WTC11 (cell line): ENCODE results near the gene PRDM2. TPM values are rescaled to one million over a fixed set of nuclear protein-coding genes. Genes with fewer than 3 reads are reported as not detected.

ENCODE experiments used
- ATAC-seq: fragments of 200-7000 bp; cut with Tn5 transposase; 2 replicates; pipeline ENCODE4 v1.10.0; 2021; ENCODE audit warnings: mild to moderate bottlenecking, moderate library complexity
- CTCF ChIA-PET: fragments of 300-600 bp; sonication (Branson Sonifier 250); formaldehyde crosslinking; loops from one replicate; lab custom pipeline; 2021; ENCODE audit warnings: antibody characterized with exemption; lab: Charles Lee
- POLR2A ChIA-PET: fragments of 350-600 bp; sonication (Branson Sonifier 250); formaldehyde crosslinking; loops from one replicate; lab custom pipeline; 2021; ENCODE audit warnings: antibody characterized with exemption; lab: Charles Lee
- DNase-seq: peaks from one replicate; pipeline ENCODE4 v3.0.0; 2021; ENCODE audit warnings: low spot score
- H3K27ac Mint-ChIP-seq: 2 replicates; pipeline ENCODE4 v1.8.0; 2021; ENCODE audit warnings: mixed read lengths
- H3K27me3 Mint-ChIP-seq: 2 replicates; pipeline ENCODE4 v1.8.0; 2021; ENCODE audit warnings: low read depth, mild to moderate bottlenecking, moderate library complexity, mixed read lengths
- H3K36me3 Mint-ChIP-seq: 2 replicates; pipeline ENCODE4 v1.8.0; 2021; ENCODE audit warnings: mixed read lengths
- H3K4me1 Mint-ChIP-seq: 2 replicates; pipeline ENCODE4 v1.8.0; 2022; ENCODE audit warnings: mixed read lengths
- H3K4me3 Mint-ChIP-seq: 2 replicates; pipeline ENCODE4 v1.8.0; 2021; ENCODE audit warnings: mild to moderate bottlenecking, moderate library complexity, mixed read lengths
- H3K9me3 Mint-ChIP-seq: 2 replicates; pipeline ENCODE4 v1.8.0; 2021; ENCODE audit warnings: mixed read lengths
- ATF2 ChIP-seq: sonication (generic); formaldehyde crosslinking; IDR thresholded peaks from 2 replicates; pipeline ENCODE4 v1.8.1; 2022; ENCODE audit warnings: low read depth, missing genetic modification reagents, borderline replicate concordance
- CBFB ChIP-seq: sonication (generic); formaldehyde crosslinking; IDR thresholded peaks from 2 replicates; pipeline ENCODE4 v1.8.1; 2022; ENCODE audit warnings: mild to moderate bottlenecking, low read depth, missing genetic modification reagents
- ELF4 ChIP-seq: sonication (generic); formaldehyde crosslinking; IDR thresholded peaks from 2 replicates; pipeline ENCODE4 v1.8.1; 2022; ENCODE audit warnings: low read depth, mild to moderate bottlenecking, moderate library complexity, missing genetic modification reagents
- IRF2 ChIP-seq: sonication (generic); formaldehyde crosslinking; IDR thresholded peaks from 2 replicates; pipeline ENCODE4 v1.8.0; 2022; ENCODE audit warnings: low read depth, missing genetic modification reagents, borderline replicate concordance
- JAZF1 ChIP-seq: fragments of 250-450 bp; sonication (Bioruptor Pico); IDR thresholded peaks from 2 replicates; pipeline ENCODE4 v1.9.0; 2021; ENCODE audit warnings: moderate library complexity, mild to moderate bottlenecking, inconsistent platforms
- MXD4 ChIP-seq: fragments of 250-450 bp; sonication (Bioruptor Pico); IDR thresholded peaks from 2 replicates; pipeline ENCODE4 v1.8.0; 2021; ENCODE audit warnings: mild to moderate bottlenecking, moderate library complexity, borderline replicate concordance
- RORB ChIP-seq: fragments of 250-450 bp; sonication (Bioruptor Pico); IDR thresholded peaks from 2 replicates; pipeline ENCODE4 v1.9.0; 2021; ENCODE audit warnings: mild to moderate bottlenecking
- TCF7 ChIP-seq: sonication (generic); formaldehyde crosslinking; IDR thresholded peaks from 2 replicates; pipeline ENCODE4 v1.8.0; 2022; ENCODE audit warnings: mild to moderate bottlenecking, low read depth, missing genetic modification reagents, moderate library complexity
- ZMAT4 ChIP-seq: fragments of 250-450 bp; sonication (Bioruptor Pico); IDR thresholded peaks from 2 replicates; pipeline ENCODE4 v1.9.0; 2021; ENCODE audit warnings: mild to moderate bottlenecking
- ZNF219 ChIP-seq: sonication (generic); formaldehyde crosslinking; IDR thresholded peaks from 2 replicates; pipeline ENCODE4 v1.8.0; 2023; ENCODE audit warnings: missing genetic modification reagents, mild to moderate bottlenecking, borderline replicate concordance
- ZNF232 ChIP-seq: sonication (generic); formaldehyde crosslinking; IDR thresholded peaks from 2 replicates; pipeline ENCODE4 v1.8.0; 2022; ENCODE audit warnings: mild to moderate bottlenecking, missing genetic modification reagents
- ZNF281 ChIP-seq: sonication (generic); formaldehyde crosslinking; IDR thresholded peaks from 2 replicates; pipeline ENCODE4 v1.8.0; 2023; ENCODE audit warnings: mild to moderate bottlenecking, missing genetic modification reagents
- ZNF416 ChIP-seq: fragments of 250-450 bp; sonication (Bioruptor Pico); IDR thresholded peaks from 2 replicates; pipeline ENCODE4 v1.9.0; 2021; ENCODE audit warnings: mild to moderate bottlenecking, inconsistent platforms
- ZNF423 ChIP-seq: fragments of 250-450 bp; sonication (Bioruptor Pico); IDR thresholded peaks from 2 replicates; pipeline ENCODE4 v2.1.2; 2022; ENCODE audit warnings: mild to moderate bottlenecking, moderate library complexity
- total RNA-seq: library from RNA; stranded (reverse); gene quantifications from 3 replicates; pipeline ENCODE4 v1.2.3, GENCODE V29; 2021
- TF ChIP-seq, protein P1 (sequence below): sonication (generic); formaldehyde crosslinking; IDR thresholded peaks from 2 replicates; pipeline ENCODE4 v1.8.1; 2022; ENCODE audit warnings: mild to moderate bottlenecking, missing genetic modification reagents, moderate library complexity, borderline replicate concordance
- TF ChIP-seq, protein P2 (sequence below): sonication (generic); formaldehyde crosslinking; IDR thresholded peaks from 2 replicates; pipeline ENCODE4 v1.8.0; 2022; ENCODE audit warnings: mild to moderate bottlenecking, missing genetic modification reagents
- TF ChIP-seq, protein P3 (sequence below): fragments of 250-450 bp; sonication (Bioruptor Pico); IDR thresholded peaks from 2 replicates; pipeline ENCODE4 v2.1.2; 2022; ENCODE audit warnings: mild to moderate bottlenecking, moderate library complexity

The PRDM2 gene
- total RNA-seq, 1 experiment from 2014 or later: 25.0 TPM

DNA sequence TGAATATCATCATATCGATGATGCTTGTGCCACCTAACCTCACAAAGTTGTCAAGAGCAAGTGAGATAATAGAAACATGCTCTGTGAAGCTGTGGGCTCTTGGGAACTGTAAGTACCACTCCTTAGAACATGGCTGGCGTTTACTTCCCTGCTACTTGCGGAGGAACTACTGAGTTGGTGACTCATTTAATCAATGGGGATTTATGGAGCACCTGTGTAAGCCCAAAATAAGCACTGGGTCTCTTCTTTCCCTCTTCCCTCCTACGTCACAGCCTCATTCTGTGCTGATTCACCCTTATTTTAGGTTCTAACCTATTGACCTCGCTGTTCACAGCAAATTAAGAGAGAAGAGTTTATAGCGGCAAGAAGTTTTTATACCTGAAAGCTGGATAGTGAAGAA lies 52.9 kb downstream of the PRDM2 start (continued):
- no peak for TF ChIP-seq RORB (CRISPR knock-in tag)
- no peak for TF ChIP-seq ZNF219 (CRISPR knock-in tag)
- TF ChIP-seq ZNF281: no peak
- TF ChIP-seq, protein P1, sequence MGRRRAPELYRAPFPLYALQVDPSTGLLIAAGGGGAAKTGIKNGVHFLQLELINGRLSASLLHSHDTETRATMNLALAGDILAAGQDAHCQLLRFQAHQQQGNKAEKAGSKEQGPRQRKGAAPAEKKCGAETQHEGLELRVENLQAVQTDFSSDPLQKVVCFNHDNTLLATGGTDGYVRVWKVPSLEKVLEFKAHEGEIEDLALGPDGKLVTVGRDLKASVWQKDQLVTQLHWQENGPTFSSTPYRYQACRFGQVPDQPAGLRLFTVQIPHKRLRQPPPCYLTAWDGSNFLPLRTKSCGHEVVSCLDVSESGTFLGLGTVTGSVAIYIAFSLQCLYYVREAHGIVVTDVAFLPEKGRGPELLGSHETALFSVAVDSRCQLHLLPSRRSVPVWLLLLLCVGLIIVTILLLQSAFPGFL (CRISPR knock-in tag): no peak
- TF ChIP-seq, protein P2, sequence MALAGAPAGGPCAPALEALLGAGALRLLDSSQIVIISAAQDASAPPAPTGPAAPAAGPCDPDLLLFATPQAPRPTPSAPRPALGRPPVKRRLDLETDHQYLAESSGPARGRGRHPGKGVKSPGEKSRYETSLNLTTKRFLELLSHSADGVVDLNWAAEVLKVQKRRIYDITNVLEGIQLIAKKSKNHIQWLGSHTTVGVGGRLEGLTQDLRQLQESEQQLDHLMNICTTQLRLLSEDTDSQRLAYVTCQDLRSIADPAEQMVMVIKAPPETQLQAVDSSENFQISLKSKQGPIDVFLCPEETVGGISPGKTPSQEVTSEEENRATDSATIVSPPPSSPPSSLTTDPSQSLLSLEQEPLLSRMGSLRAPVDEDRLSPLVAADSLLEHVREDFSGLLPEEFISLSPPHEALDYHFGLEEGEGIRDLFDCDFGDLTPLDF (CRISPR knock-in tag): no peak
- no peak for TF ChIP-seq JAZF1 (CRISPR knock-in tag)
- TF ChIP-seq, protein P3, sequence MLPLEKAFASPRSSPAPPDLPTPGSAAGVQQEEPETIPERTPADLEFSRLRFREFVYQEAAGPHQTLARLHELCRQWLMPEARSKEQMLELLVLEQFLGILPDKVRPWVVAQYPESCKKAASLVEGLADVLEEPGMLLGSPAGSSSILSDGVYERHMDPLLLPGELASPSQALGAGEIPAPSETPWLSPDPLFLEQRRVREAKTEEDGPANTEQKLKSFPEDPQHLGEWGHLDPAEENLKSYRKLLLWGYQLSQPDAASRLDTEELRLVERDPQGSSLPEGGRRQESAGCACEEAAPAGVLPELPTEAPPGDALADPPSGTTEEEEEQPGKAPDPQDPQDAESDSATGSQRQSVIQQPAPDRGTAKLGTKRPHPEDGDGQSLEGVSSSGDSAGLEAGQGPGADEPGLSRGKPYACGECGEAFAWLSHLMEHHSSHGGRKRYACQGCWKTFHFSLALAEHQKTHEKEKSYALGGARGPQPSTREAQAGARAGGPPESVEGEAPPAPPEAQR: no peak

GRCh38 chr1:13753636-13754402 lies 53.8 kb downstream of the PRDM2 start:
- CTCF ChIA-PET: no interaction called here
- Mint-ChIP-seq H3K27me3 (peaks cover 2% of the 10 kb centered on the region), H3K27ac (no peak overlapping the region), H3K4me1 (peaks cover 31% of the 10 kb centered on the region), H3K4me3 (no peak overlapping the region), H3K36me3 (no peaks in the 10 kb centered on the region), H3K9me3 (no peaks in the 10 kb centered on the region)
- DNase-seq (no peak), ATAC-seq (no peak)
- TF ChIP-seq ZMAT4 (CRISPR knock-in tag): no peak
- no peak for TF ChIP-seq ELF4
- no peak for TF ChIP-seq TCF7 (CRISPR knock-in tag)
- no peak for TF ChIP-seq ZNF416 (CRISPR knock-in tag)
- TF ChIP-seq ZNF423: no peak
- TF ChIP-seq ZNF232 (CRISPR knock-in tag): no peak
- no peak for TF ChIP-seq IRF2 (CRISPR knock-in tag)
- TF ChIP-seq ZNF281: no peak
- TF ChIP-seq MXD4: no peak
- no peak for TF ChIP-seq CBFB (CRISPR knock-in tag)
- no peak for TF ChIP-seq ATF2 (CRISPR knock-in tag)
- POLR2A ChIA-PET: no interaction called here
